22Rv1 (cell line): ENCODE data around the gene IFT22.
A peak's percentile ranks its signal among the peaks of the same experiment; 100 is the strongest.

Source experiments
- H3K27ac ChIP-seq: fragments of 450-650 bp; 2 replicates; pipeline ENCODE4 v1.5.1; 2017
- CTCF ChIP-seq: fragments of 450-650 bp; IDR thresholded peaks from 2 replicates; pipeline ENCODE4 v1.5.1; 2017; ENCODE audit warnings: mild to moderate bottlenecking
- ZFX ChIP-seq: fragments of 450-650 bp; IDR thresholded peaks from 2 replicates; pipeline ENCODE4 v1.6.1; 2017; ENCODE audit warnings: antibody characterized with exemption, borderline replicate concordance

The IFT22 gene

GRCh38 chr7:101321491-101322401, at the start of gene IFT22:
Gene IFT22, minus strand, starts transcription at chr7:101321812. Its CDS starts 103 bp downstream, at chr7:101321709.
- peak within 1 kb of the TSS; percentile 77 for H3K27ac ChIP-seq
- peak; percentile 77 for TF ChIP-seq CTCF
- no peak for TF ChIP-seq ZFX

GRCh38 chr7:101370836-101371235, 49.2 kb upstream of the IFT22 start:
- no peak overlapping the region for H3K27ac ChIP-seq
- no peak for TF ChIP-seq ZFX
- no peak for TF ChIP-seq CTCF

- no peak overlapping the region for H3K27ac ChIP-seq
- TF ChIP-seq ZFX, result no peak
Observed at GRCh38 chr7:101368422-101369165, 47.0 kb upstream of the IFT22 start.

- no peak overlapping the region for H3K27ac ChIP-seq
- no peak for TF ChIP-seq ZFX
- no peak for TF ChIP-seq CTCF
Observed at GRCh38 chr7:101367676-101368075, 46.1 kb upstream of the IFT22 start.

- no peak overlapping the region for H3K27ac ChIP-seq
- TF ChIP-seq CTCF (no peak), ZFX (no peak)
Observed at GRCh38 chr7:101365956-101366355, 44.3 kb upstream of the IFT22 start.

GRCh38 chr7:101363734-101364374, 42.2 kb upstream of the IFT22 start:
- no peak overlapping the region for H3K27ac ChIP-seq
- no peak for TF ChIP-seq ZFX
- TF ChIP-seq CTCF, result peak; percentile 100

GRCh38 chr7:101363196-101363733, 41.7 kb upstream of the IFT22 start:
- TF ChIP-seq CTCF (no peak), ZFX (no peak)
- H3K27ac ChIP-seq, result no peak overlapping the region
